Islet of Langerhans (tissue), 1 donor: ENCODE data around the gene GEMIN2.
"Not testable (repeated sequence)": the region's sequence is repeated elsewhere in the genome, so short reads cannot be mapped to it uniquely, and the experiment has no call there.

ENCODE experiments used
- FAIRE-seq: peaks from one replicate; lab custom pipeline; 2011; peaks lifted over from hg19 to GRCh38; lab: Jason Lieb, UNC

GEMIN2 gene, protein sequence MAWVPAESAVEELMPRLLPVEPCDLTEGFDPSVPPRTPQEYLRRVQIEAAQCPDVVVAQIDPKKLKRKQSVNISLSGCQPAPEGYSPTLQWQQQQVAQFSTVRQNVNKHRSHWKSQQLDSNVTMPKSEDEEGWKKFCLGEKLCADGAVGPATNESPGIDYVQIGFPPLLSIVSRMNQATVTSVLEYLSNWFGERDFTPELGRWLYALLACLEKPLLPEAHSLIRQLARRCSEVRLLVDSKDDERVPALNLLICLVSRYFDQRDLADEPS

DNA sequence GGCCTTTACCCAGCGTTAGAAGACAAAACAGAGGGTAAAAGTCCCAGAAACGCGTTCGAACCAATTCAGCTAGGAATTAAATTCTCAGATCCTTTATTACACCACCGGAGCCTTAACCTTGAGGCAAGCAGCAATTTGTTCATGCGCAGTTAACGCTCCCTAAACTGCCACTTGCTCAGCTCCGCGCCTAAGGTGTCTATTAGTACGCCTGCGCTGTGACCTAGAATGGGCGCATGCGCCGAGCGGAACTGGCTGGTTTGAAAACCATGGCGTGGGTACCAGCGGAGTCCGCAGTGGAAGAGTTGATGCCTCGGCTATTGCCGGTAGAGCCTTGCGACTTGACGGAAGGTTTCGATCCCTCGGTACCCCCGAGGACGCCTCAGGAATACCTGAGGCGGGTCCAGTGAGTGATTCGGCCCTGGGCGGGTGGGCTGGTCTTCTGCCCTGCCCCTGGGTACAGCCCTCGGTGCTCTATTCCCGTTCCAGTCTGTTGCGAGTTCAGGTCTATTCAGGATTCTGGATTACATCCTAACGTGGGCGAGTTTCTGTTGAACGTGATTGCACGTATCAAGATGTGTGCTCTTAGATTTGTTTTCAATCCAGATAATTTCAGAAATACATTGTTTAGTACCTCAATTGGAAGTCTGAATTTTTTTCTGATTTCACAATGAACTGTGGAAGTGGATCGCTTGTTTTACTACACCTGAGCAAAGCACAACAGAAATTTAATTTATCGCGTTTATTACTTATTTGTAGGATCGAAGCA, at the start of gene GEMIN2:
TSS of gene GEMIN2 (plus strand) at position 251 of the 766 bp plus-strand sequence. CDS start at position 267, 16 bp downstream.
- peak; percentile 90 for FAIRE-seq

DNA sequence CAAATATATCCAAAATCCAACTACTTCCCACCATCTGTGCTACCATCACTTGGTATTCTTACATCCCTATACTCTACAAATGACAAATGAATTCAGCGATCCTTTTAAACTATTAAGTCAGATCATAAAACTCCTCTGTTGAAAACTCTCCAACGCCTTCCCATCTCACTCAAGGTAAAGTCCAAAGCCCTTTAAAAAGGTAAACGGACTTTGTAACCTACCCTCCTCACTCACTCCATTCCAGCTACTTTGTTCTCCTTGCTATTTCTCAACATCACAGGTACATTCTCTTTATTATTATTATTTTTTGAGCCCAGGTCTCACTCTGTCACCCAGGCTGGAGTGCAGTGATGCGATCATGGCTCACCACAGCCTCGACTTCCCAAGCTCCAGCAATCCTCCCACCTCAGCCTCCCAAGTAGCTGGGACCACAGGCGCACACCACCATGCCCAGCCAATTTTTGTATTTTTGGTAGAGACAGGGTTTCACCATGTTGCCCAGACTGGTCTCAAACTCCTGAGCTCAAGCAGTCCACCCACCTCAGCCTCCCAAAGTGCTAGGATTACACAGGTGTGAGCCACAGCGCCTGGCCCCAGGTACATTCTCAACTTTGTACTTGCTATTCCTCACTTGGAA, 44.8 kb upstream of the GEMIN2 start:
- not testable (repeated sequence) for FAIRE-seq

DNA sequence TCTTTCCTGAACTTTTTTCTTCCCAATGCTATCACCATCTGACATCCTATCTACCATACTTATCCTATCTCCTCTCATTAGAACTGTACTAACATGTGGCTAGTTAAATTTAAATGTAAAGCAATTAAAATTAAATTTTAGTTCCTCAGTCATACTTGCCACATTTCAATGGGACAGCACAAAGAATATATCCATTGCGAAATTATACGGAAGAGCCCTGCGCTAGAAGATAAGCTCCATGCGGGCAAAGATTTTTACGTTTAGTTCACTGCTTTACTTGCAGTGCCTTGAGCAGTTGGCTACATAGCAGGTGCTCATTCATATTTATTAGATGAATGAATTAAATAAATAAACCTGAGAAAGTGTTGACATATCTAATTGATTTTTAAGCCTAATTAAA, 44.2 kb upstream of the GEMIN2 start:
- FAIRE-seq, result no peak

DNA sequence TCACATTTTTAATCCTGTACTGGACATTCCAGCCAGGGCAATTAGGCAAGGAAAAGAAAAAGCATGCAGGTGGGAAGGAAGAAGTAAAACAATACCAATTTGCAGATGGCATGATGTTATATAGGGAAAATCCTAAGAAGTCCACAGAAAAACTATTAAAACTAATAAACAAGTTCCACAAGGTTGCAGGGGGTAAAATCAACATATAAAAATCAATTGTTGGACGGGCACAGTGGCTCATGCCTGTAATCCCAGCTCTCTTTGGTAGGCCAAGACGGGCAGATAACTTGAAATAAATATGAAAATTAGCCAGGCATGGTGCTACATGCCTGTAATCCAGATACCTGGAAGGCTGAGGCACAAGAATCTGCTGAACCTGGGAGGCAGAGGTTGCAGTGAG, 43.0 kb upstream of the GEMIN2 start:
- FAIRE-seq, result no peak

DNA sequence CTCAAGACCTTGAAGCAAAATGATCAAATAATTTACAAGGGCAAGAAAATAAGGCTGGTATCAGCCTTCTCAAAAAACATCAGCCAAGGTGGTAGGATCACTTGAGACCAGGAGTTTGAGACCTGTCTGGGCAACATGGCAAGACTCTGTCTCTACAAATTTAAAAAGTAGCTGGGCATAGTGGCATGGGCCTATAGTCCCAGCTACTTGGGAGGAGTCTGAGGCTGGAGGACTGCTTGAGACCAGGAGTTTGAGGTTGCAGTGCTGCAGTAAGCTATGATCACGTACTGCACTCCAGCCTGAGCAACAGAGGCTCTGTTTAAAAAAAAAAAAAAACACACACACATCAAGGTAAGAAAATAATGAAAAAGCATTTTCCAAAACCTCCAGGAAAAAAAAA, 33.2 kb upstream of the GEMIN2 start:
- no peak for FAIRE-seq

DNA sequence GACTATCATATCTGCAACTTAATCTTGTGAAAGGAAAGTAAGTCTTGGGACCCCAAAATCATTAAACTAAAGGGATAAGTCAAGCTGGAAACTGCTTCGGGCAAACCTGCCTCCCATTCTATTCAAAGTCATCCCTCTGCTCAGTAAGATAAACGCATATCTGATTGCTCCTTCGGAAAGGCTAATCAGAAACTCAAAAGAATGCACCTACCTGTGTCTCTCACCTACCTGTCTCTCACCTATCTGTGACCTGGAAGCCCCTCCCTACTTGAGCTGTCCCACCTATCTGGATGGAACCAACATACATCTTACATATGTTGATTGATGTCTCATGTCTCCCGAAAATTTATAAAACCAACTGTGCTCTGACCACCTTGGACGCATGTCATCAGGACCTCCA, 31.0 kb upstream of the GEMIN2 start:
- no peak for FAIRE-seq

DNA sequence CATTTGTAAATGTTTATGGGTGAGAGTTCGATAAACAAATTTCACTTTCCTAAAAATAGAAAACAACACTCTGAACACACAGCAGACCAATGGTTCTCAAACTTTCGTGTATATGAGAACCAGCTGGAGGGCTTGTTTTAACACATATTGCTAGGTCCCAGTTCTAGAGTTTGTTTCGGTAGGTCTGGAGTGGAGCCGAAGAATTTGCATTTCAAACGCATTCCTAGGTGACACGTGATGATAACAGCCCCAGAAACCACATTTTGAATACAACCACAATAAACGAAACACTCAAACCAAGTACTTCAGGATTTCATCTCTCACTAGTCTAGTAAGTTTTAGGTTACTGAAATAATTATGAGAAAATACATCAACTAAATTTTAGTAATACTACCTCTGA, 28.2 kb upstream of the GEMIN2 start:
- FAIRE-seq, result no peak

DNA sequence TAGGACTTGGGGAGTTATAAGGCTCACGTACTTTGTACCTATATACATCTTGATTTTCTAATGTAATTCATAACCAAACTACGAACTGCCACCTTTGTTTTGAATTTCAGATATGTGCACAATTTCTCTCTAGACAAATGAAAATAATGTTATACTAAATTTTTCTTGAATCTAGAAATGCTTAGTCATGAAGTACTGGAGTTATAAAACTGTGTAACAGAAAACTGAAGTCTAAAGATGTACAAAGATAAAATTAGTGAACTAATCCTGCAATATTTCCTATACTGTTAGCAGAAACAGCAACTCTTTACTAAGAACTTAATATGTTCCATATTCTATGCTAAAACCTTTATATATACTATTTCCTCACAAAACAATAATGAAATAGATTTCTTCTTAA, 26.6 kb upstream of the GEMIN2 start:
- no peak for FAIRE-seq

DNA sequence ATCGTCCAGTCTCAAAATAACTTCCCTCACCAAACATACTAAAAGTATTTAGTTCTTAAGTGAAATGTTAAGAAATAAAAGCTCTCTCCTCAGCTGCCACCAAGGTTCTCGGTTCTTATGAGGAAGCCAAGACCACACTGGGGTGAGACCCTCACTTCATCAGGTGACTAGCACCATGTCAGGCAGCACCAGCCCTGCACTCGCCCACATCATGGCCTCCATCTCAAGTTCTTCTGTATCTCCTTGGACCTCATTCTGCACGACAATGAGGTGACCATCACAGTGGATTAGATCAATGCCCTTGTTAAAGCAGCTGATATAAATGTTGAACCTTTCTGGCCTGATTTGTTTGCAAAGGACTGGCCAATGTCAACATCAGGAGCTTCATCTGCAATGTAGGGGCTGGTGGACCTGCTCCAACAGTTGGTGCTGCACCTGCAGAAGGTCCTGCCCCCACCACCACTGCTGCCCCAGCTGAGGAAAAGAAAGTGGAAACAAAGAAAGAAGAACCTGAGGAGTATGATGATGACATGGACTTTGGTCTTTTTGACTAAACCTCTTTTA, 23.5 kb upstream of the GEMIN2 start:
- no peak for FAIRE-seq

DNA sequence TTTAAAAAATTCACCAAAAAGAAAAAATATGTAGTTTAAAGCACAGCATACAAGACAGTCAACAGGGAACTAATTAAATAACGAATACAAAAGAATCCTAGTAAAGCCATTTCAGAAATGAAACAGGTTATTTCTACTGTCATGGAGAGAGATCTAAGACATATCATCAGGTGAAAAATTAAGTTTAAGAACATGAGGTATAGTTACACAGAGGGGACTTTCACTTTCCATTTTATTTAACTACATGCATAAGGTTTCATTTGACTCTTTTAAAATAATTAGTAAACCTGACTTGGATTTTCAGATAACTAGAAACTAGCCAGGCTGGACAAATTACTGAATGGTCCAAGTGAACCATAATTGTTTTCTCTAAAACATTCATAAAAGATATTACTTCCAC, 22.4 kb upstream of the GEMIN2 start:
- no peak for FAIRE-seq

DNA sequence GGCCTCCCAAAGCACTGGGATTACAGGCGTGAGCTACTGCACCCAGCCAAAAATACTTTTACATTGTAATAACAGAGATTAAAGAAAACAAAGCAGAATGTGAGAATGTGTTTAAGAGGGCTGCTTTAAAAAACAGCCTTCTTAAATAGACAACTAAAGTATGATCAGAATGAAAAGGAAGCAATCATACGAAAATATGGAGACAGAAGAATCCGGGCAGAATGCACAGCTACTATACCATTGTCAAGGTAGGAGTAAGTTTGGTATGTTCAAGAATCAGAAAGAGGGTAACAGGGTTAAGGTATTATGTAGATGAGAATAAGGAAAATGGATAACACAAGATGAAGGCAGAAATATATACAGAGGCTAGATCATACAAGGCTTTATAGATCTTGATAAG, 19.6 kb upstream of the GEMIN2 start:
- no peak for FAIRE-seq

DNA sequence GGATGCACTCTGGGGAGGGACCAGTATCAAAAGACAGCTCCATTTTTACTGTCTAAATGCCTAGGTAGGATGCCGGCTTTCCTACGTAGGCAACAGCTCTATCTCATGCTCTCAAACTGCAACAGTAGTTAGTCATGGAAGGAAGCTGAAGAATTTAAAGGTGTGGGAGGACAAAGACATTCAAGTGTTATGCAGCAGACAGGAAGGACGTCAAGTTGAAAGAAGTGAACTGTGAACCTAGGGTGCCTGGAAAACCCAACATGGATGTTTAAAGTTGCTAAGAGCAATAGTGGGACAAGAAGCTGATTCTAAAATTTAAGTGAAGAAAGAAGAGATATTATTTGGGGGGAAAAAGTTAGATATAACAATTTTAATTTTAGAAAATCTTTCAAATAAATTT, 17.0 kb upstream of the GEMIN2 start:
- FAIRE-seq, result no peak

DNA sequence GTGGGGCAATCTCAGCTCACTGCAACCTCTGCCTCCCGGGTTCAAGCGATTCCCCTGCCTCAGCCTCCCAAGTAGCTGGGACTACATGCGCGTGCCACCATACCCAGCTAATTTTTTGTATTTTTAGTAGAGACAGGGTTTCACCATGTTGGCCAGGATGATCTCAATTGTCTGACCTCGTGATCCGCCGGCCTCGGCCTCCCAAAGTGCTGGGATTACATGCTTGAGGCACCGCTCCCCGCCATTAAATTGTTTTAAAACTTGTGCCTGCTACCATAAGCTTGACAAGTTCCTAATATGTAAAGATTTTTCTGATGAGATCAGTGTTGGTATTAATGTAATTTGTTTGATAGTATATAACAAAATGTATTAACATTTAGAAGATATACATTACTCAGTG, 14.9 kb upstream of the GEMIN2 start:
- not testable (repeated sequence) for FAIRE-seq

DNA sequence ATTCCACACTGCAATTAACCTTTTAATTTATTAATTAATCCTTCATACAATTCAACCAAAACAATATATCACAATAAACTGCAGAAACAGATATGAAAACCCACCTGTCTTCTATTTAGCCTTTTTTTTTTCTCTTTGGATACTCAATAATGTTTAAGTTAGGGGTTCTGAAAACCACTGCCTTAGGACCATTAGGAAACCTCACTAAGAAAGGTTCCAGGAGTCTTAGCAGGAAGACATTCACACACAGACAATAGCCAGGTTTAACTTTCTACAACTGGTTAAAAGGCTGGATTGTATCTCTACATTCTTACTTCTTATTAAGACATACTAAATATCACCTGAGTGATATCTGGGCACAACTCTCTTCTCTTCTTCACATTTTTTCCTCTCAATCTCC, 14.4 kb upstream of the GEMIN2 start:
- FAIRE-seq, result no peak

DNA sequence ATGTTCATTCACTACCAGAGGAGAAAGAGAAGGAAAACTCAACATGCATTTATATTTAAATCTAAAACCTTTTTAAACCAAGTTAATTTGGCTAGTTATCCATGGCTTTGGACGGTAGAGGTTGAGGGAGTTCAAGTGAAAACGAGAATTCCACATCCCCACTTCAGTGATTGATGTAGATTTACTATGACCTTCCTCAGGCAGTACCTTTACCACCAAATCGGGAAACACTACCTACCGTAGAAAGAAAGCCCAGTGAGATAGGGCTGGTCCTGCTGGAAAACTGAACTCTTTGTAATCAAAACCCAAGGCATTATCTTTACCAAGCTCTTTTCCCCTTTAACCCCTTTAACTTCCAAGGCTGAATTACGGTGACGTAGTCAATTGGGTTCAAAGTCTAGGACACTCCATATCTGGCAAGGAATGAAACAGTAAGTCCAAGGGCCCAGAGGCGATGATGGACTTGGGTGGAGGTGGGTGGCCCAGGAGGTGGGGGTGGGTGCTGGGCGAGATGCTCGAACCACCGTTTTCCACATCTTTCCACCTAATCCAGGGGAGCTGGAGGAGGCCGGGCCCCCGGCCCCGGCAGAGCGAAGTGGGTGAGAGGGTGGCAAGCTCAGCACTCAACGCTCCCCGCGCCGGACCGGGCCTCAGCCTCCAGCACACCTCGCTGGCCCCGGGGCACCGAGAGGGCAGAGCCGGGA, 11.7 kb upstream of the GEMIN2 start:
- FAIRE-seq, result no peak

DNA sequence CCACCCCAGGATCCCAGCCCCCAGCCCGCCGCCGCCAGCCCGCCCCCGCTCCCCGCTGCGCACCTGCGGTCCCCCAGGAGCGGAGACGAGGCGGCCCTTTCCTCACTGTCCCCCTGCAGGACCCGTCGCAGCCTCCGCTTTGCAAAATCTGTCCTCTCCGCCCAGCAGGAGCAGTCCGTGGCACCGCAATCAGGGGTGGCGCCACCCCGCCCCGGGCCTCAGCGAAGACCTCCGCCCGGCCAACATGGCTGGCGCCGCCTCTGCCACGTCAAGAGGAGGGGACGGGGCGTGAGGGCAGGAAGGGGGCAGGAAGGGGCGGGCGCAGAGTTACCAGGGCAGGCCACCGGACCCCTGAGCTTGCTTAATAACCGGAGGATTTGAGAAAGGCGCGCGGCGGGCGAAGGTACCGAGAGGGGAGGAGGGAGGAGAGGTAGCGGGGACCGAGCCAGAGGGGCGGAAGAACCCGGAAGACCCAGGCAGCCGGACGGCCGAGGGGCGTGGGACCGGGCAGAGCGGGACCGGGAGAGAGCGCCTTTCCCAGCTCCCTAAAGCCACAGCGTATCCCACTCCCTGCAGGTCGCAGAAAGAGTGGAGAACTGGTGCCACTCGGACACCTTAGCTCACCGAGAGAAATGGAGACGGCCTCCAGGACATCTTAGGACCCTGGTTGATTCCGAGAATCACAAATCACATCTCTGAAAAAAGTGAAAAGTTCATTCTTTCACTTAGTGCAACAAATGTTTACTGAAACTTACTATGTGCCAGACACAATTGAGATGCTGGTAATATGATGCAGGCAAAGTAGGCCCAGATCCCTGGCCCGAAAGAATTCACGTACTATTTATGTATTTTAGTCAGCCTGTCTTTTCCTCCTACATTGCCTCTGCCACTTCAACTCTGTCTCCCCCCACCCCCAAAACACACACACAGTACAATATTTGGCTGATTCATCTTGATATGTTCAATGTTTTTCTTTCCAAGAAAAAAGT, 10.9 kb upstream of the GEMIN2 start, which contains the start of gene SEC23A:
TSS of gene SEC23A (minus strand) at position 267 of the 989 bp plus-strand sequence. CDS start 7,117 bp downstream, outside the sequence.
- FAIRE-seq, result no peak

DNA sequence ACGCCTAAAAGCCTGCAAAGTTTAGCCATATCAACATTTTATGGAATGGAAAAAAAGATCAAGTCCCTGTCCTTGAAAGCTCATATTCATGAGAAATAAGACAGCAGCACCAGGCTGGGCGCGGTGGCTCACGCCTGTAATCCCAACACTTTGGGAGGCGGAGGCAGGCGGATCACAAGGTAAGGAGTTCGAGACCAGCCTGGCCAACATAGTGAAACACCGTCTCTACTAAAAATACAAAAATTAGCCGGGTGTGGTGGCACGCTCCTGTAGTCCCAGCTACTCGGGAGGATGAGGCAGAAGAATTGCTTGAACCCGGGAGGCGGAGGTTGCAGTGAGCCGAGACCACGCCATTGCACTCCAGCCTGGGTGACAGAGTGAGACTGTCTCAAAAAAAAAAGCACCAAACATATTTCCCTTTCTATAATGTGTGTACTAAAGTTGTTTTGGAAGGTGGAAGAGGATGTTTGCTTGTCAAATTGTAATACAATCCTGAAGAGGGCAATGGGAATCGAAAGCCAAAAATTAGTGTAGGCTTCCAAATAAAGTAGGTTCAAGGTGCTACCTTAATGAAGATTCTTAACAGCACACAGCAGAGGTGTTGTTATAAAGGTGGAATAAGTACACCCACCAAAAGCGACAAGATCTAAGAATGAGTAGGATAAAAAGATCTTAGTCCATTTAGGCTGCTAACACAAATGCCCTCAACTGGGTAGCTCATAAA, 9.9 kb upstream of the GEMIN2 start:
- FAIRE-seq, result not testable (repeated sequence)

DNA sequence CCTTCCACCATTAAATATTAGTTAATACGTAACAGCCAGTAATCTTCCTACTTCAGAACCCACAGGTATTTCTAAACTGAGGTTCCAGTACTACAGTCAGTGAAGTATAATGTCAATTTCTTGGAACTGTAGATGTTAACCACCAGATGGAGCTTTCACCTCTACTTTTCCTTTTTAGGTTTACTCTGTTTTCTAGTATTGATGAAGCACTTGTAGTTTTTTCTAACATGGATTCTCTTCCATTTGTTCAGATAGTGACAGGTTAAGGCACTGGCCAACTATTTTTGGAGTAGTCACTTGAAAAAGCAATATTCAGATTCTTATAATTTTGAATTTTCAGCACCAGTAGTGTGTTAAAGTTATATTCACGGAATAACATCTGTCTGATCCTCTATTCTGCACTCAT, 6.5 kb upstream of the GEMIN2 start:
- peak; percentile 76 for FAIRE-seq

DNA sequence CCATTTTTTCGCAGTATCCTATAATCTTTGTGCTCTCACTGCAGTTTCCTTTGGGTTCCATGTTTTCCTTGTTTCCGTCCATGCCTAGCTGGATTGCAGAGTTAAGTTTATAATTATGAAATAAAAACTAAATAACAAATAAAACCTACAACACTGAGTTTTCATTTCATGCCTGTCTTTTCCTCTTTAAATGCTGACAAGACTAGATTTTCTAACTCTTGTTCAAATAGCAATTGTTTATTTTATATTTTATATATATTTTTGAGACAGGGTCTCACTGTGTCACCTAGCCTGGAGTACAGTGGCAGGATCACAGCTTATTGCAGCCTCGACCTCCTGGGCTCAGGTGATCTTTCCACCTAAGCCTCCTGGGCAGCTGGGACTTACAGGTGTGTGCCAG, 5.3 kb upstream of the GEMIN2 start:
- FAIRE-seq, result no peak
